ENCODE results near the gene GABBR2. TPM values are rescaled to one million over a fixed set of nuclear protein-coding genes. Genes with fewer than 3 reads are reported as not detected.

GABBR2 gene
- total RNA-seq, 4 donors from 2014 or later: 0.32 to 1.7 TPM; not detected in 2

DNA sequence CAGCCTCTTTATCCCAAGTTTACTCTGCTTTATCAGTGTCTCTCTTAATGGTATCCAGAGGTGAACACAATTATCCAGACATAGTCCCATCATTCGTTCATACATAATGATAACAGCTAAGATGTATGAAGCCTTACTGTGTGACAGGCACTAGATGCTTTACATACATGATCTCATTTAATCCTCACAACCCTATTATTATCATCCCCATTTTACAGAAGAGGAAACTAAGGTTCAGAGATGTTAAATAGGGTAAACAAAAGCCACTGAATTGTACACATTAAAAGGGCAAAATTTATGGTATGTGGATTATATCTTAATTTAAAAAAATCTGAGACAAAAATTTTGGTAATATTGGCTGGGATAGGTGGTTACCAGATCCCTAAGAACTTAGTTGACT lies 329.2 kb downstream of the GABBR2 start:
- Histone ChIP-seq H3K36me3 (no peaks in the 10 kb centered on the region), H3K4me1 (no peaks in the 10 kb centered on the region), H3K4me3 (no peak overlapping the region), H3K27me3 (no peaks in the 10 kb centered on the region), H3K27ac (no peak overlapping the region), H3K9me3 (no peaks in the 10 kb centered on the region)
- TF ChIP-seq, protein P1, sequence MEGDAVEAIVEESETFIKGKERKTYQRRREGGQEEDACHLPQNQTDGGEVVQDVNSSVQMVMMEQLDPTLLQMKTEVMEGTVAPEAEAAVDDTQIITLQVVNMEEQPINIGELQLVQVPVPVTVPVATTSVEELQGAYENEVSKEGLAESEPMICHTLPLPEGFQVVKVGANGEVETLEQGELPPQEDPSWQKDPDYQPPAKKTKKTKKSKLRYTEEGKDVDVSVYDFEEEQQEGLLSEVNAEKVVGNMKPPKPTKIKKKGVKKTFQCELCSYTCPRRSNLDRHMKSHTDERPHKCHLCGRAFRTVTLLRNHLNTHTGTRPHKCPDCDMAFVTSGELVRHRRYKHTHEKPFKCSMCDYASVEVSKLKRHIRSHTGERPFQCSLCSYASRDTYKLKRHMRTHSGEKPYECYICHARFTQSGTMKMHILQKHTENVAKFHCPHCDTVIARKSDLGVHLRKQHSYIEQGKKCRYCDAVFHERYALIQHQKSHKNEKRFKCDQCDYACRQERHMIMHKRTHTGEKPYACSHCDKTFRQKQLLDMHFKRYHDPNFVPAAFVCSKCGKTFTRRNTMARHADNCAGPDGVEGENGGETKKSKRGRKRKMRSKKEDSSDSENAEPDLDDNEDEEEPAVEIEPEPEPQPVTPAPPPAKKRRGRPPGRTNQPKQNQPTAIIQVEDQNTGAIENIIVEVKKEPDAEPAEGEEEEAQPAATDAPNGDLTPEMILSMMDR (IDR thresholded peaks at IDR 0.05): no peak
- no peak for TF ChIP-seq POLR2AphosphoS5 (IDR thresholded peaks at IDR 0.05)
- no peak for TF ChIP-seq EP300 (IDR thresholded peaks at IDR 0.05)
- no peak for TF ChIP-seq POLR2A (IDR thresholded peaks at IDR 0.05)
- DNase-seq (ENCODE audit: low spot score in 2 of 2): no peak
- 88% methylated on average over 1 of the region's 1 CpG for WGBS

DNA sequence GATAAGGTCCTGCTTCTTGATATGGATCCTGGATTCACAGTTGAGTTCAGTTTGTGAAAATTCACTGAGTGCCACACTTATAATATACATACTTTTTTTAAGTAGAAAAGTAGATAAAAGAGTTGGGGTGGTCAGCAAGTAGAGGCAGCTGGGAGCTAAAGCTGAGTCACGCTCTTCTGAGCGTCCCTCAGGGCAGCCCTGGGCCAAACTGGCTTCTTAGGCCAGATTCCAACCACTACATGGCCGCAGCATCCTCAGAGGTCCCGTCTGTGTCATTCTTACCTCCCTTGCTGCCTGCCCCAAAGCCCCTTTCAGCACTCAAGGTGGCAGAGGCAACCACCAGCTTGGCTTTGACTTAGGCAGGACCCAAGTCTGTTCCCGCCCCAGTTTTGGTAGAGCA lies 329.9 kb downstream of the GABBR2 start:
- no peak for TF ChIP-seq POLR2AphosphoS5 (IDR thresholded peaks at IDR 0.05)
- no peak for TF ChIP-seq POLR2A (IDR thresholded peaks at IDR 0.05)
- TF ChIP-seq EP300 (IDR thresholded peaks at IDR 0.05): no peak
- TF ChIP-seq, protein P1 (IDR thresholded peaks at IDR 0.05): no peak
- no peak for DNase-seq (ENCODE audit: low spot score in 2 of 2)

DNA sequence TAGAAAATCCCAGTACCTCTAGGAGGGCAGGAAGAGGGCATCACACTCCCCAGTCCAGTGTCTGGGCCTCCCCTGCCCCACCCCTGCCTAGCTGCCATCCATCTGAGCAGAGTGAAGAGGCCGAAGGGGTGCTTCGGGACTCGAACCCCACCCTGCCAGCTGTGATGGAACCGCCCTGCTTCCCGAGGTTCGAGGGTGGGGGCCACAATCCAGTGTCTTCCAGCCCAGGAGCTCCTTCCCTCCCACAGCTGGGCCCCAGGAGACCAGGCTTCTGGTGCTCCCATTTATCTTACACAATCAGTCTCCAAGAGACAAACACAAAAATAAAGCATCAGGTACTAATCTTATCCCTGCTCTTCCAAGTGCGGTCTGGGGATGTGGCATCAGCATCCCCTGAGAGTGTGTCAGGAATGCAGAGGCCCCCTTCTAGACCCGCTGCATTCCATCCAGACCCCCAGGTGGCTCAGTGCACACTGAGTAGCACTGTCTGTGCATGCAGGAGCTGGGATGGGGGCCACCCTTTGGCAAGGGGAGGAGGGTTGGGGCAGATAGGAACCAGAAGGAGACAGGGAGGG lies 330.4 kb downstream of the GABBR2 start:
- H3K36me3 ChIP-seq: no peaks in the 10 kb centered on the region
- peak; percentile 35 to 72 for DNase-seq (ENCODE audit: low spot score in 2 of 2)
- H3K4me1 ChIP-seq: no peaks in the 10 kb centered on the region
- no peaks in the 10 kb centered on the region for H3K27me3 ChIP-seq
- no peaks in the 10 kb centered on the region for H3K9me3 ChIP-seq
- no peak overlapping the region for H3K4me3 ChIP-seq
- TF ChIP-seq, protein P1 (IDR thresholded peaks at IDR 0.05): no peak
- TF ChIP-seq POLR2AphosphoS5 (IDR thresholded peaks at IDR 0.05) (no peak), EP300 (IDR thresholded peaks at IDR 0.05) (no peak), POLR2A (IDR thresholded peaks at IDR 0.05) (no peak)
- 77% methylated on average over 8 of the region's 8 CpGs for WGBS
- H3K27ac ChIP-seq: no peak overlapping the region

More for the DNA sequence above, 329.9 kb downstream of the GABBR2 start:
- Histone ChIP-seq H3K4me3 (no peak overlapping the region), H3K27ac (no peak overlapping the region), H3K36me3 (no peaks in the 10 kb centered on the region), H3K4me1 (no peaks in the 10 kb centered on the region), H3K9me3 (no peaks in the 10 kb centered on the region), H3K27me3 (no peaks in the 10 kb centered on the region)
- 80% methylated on average over 5 of the region's 5 CpGs for WGBS

DNA sequence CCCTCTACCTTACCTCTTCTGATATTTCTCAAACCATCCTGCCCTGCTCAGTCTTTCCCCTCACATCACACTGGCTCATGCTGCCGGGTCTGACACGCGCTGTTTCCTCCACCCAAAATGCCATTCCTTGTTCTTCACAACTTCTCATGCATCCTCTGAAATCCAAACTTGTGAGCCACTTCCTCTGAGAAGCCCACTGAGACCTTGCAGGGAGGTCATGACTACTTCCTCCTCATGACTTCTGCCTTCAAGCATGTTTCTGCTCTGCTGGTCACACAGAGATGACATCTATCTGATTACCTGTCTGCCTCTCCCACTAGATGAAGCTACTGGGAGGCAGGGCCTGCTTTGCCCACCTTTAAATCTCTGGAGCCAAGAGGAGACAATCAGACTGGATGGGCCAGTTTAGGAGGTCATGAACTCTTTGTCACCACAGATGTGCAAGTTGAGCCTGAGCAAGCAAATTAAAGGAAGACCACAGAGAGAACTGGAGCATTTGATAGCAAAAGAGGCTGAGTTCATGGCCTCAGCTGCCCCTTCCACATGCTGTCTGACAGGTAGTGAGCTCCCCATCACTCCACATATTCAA lies 333.5 kb downstream of the GABBR2 start:
- H3K27me3 ChIP-seq: no peaks in the 10 kb centered on the region
- no peak for DNase-seq (ENCODE audit: low spot score in 2 of 2)
- no peaks in the 10 kb centered on the region for H3K9me3 ChIP-seq
- WGBS: 72% methylated on average over 3 of the region's 3 CpGs
- H3K27ac ChIP-seq: no peak overlapping the region
- H3K36me3 ChIP-seq: no peaks in the 10 kb centered on the region
- no peak overlapping the region for H3K4me3 ChIP-seq
- H3K4me1 ChIP-seq: no peaks in the 10 kb centered on the region
- no peak for TF ChIP-seq POLR2A (IDR thresholded peaks at IDR 0.05)
- TF ChIP-seq, protein P1 (IDR thresholded peaks at IDR 0.05): no peak
- no peak for TF ChIP-seq POLR2AphosphoS5 (IDR thresholded peaks at IDR 0.05)

DNA sequence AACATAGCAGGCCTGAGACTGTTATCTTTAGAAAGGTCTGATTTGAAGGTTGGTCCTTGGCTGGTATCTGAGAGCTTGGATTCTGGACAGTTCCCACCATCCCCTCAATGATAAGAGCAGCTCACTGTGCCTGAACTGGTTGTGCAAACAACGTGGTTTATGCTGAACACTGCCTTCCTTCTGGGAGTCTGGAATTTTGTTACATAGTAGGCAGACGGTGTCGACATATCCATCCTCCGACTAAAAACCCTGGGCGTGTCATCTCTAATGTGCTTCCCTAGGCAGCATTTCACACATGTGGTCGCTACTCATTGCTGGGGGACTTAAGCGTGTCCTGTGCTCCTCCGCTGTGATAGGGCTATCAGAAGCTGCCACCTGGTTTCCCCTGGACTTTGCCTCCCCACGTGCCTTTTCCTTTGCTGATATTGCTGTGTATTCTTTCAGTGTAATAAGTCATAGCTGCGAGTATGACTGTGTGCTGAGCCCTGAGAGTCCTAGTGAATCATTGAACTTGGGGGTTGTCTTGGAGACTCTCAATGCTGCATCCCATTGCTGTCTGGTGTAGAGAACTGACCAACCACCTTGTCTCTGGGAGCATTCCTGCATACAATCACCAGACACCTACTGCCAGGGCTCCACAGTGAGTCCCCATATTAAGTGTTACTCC lies 334.2 kb downstream of the GABBR2 start:
- Histone ChIP-seq H3K27ac (no peak overlapping the region), H3K4me3 (no peak overlapping the region), H3K36me3 (no peaks in the 10 kb centered on the region), H3K4me1 (no peaks in the 10 kb centered on the region), H3K27me3 (no peaks in the 10 kb centered on the region), H3K9me3 (no peaks in the 10 kb centered on the region)
- TF ChIP-seq EP300 (IDR thresholded peaks at IDR 0.05): no peak
- TF ChIP-seq, protein P1 (IDR thresholded peaks at IDR 0.05): no peak
- TF ChIP-seq POLR2AphosphoS5 (IDR thresholded peaks at IDR 0.05): no peak
- TF ChIP-seq POLR2A (IDR thresholded peaks at IDR 0.05): no peak
- peak in 1 of 2 donors; percentile 21 for DNase-seq (ENCODE audit: low spot score in 2 of 2)
- WGBS: 63% methylated on average over 10 of the region's 10 CpGs

Data from suprapubic skin (tissue), 4 donors.